Keratinocyte (primary cell): ENCODE results near the gene DYRK2.

ENCODE experiments used
- EZH2 ChIP-seq: IDR thresholded peaks from one replicate; pipeline ENCODE4 v1.6.1; 2012; ENCODE audit warnings: inconsistent platforms, mild to moderate bottlenecking, low read length, moderate library complexity
- TF ChIP-seq, protein P1 (sequence below), 3 experiments: IDR thresholded peaks in 1 of 3; conservative IDR thresholded peaks in 1 of 3; optimal IDR thresholded peaks in 1 of 3; 2 replicates in 2 of 3; 3 replicates in 1 of 3; pipeline versions ENCODE3 to v1.5.1; 2011; ENCODE audit warnings: low read length in 3 of 3, mild to moderate bottlenecking in 3 of 3, moderate library complexity in 2 of 3, control low read depth in 1 of 3, inconsistent platforms in 1 of 3; ENCODE audit not compliant: insufficient read depth in 2 of 3; ENCODE audit errors: extremely low read depth in 1 of 3

DNA sequence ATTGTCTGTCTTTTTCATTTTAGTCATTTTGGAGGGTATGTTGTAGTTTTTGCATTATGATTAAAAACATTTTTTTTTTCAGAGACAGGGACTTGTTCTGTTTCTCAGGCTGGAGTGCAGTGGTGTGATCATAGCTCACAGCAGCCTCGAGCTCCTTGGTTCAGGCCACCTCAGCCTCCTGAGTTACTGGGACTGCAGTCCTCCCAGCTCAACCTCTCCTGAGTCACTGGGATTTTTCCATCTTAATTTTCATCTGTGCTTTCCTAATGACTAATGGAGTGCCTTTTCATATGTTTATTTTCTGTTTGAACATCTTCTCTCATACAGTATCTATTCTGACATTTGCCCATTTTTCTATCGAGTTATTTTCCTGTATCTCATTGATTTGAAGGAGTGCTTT lies 52.6 kb downstream of the DYRK2 start:
- TF ChIP-seq, protein P1, sequence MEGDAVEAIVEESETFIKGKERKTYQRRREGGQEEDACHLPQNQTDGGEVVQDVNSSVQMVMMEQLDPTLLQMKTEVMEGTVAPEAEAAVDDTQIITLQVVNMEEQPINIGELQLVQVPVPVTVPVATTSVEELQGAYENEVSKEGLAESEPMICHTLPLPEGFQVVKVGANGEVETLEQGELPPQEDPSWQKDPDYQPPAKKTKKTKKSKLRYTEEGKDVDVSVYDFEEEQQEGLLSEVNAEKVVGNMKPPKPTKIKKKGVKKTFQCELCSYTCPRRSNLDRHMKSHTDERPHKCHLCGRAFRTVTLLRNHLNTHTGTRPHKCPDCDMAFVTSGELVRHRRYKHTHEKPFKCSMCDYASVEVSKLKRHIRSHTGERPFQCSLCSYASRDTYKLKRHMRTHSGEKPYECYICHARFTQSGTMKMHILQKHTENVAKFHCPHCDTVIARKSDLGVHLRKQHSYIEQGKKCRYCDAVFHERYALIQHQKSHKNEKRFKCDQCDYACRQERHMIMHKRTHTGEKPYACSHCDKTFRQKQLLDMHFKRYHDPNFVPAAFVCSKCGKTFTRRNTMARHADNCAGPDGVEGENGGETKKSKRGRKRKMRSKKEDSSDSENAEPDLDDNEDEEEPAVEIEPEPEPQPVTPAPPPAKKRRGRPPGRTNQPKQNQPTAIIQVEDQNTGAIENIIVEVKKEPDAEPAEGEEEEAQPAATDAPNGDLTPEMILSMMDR (optimal IDR thresholded peaks at IDR 0.05 in 1 of 3, IDR thresholded peaks at IDR 0.05 in 1 of 3, conservative IDR thresholded peaks at IDR 0.05 in 1 of 3; ENCODE audit: extremely low read depth in 1 of 3, insufficient read depth in 2 of 3, low read length in 3 of 3): no peak
- TF ChIP-seq EZH2: no peak
